ENCODE data around the gene PTPMT1.

PTPMT1 gene

DNA sequence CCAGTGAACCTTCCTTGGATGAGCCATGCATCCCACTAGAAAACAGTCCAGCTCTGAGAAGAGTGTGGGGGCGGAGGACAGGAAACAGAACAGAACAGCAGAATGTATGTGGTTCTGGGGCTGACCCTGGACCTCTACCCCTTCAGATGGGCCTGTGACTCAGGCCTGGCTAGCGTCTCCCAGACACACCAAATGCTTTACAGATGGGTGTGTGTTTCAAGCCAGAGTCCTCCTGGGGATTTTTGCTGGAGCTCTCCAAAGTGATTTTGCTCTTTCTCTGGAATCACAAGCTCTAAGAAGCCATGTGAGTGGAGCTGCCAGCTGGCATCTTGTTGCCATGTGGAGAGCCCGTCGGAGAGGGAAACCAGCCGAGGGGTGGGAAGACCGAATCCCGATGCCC is 42.0 kb downstream of the PTPMT1 start:
- peak; percentile 68 for DNase-seq (ENCODE audit: low read depth)

DNA sequence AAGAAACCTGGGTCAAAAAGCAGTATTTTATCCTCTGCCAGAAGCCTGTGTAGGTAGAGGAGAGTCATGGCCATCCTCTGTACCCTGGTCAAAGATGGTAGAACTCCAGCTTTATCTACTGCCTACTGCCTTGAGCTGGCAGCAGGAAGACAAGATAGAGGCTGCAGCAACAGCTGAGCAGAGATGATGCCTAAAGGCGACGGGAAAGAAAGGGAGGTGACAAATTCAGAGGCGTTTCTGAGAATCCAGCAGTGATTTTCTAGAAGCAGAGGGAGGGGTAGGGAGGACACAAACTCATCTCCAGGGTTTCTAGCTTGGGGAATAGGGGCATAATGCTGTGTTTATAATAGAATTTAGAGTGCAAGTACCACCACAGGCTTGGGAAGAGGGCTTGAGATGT is 44.3 kb downstream of the PTPMT1 start:
- no peak for DNase-seq (ENCODE audit: low read depth)

- no peak for DNase-seq (ENCODE audit: low read depth)
Observed at GRCh38 chr11:47611348-47611794, 46.0 kb downstream of the PTPMT1 start.

DNA sequence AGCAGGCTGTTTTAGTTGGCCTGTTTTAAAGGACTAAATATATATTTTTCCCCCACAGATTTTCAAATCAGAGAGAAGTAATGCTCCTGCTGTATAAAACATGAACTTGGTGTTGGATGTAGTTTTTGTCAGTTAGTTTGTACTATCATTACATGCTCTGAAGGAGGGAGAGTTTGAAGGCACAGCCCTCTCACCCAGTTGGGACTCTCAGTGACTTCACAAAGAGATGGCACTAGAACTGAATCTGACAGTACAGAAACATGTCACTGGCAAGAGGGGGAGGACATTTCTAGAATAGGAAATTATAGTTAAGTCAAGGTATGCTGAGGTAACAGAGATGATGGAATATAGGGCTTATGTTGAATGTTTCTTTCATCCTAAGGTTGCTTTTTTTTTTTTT is 49.9 kb downstream of the PTPMT1 start:
- DNase-seq (ENCODE audit: low read depth) = no peak

GRCh38 chr11:47616726-47617416 is 51.5 kb downstream of the PTPMT1 start:
- no peak for DNase-seq (ENCODE audit: low read depth)

DNA sequence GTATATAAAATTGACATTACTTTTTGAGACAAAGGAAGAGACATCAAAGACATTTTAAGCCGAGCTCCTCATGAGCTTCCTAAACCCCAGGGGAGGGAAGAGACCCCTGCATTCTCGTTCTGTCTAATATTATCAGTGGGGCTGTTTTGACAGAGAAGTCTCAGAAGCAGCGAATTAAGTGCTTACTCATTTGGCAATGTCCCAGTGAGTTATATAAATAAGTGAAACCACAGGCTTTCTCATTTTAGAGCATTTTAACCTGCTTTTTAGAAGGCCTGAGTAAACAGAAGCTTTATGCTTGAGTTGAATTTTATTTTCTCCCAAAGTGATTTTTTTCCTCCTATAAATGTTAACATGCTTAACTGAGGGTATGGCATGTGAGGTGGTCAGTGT is 52.0 kb downstream of the PTPMT1 start:
- no peak for DNase-seq (ENCODE audit: low read depth)

DNA sequence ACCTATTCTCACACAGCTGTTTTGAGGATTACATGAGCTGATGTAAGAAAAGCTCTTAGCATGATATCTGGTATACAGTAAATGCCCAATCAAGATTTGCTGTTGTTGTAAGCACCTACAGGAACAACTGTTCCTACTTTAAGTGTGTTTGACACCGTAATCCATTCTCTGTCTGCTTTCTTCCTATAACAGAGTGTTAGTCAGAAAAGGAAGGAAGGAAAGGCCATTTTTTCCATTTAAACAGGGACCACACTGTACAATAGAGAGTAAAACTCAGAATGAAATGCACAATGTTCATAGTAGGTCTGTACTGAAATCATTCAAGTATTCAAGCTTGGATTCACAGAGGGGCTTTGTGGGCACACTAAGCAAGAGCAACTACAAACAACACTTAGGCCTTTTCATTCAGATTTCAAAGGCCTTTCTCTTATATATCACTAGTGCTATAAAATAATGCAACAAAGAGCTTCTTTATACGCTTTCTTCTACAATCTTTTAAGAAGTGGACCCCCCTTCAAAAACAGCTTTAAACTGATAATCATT is 55.5 kb downstream of the PTPMT1 start:
- DNase-seq (ENCODE audit: low read depth) = no peak
